ENCODE results near the gene IQCH. TPM values are rescaled to one million over a fixed set of nuclear protein-coding genes. Genes with fewer than 3 reads are reported as not detected.
"Not testable (repeated sequence)": the region's sequence is repeated elsewhere in the genome, so short reads cannot be mapped to it uniquely, and the experiment has no call there.

IQCH gene
- total RNA-seq, 1 donor from 2014 or later, result 2.1 TPM

DNA sequence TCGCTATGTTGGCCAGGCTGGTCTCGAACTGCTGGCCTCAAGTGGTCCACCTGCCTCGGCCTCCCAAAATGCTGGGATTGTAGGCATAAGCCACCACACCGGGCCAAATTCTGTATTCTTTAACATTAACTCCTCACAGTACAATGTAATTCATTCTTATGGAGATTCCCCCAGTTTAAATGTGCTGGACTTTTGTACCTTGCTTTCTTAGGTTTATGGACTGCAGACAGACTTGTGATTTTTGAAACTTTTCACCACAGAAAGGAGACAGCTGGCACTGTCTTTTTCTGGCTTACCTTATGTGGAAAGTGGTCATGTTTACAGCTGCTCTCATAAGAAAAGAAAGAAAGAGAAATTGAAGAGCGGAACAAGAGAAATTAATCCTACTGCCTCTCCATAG is 103.8 kb downstream of the IQCH start:
- no peak for DNase-seq (ENCODE audit: low spot score)

DNA sequence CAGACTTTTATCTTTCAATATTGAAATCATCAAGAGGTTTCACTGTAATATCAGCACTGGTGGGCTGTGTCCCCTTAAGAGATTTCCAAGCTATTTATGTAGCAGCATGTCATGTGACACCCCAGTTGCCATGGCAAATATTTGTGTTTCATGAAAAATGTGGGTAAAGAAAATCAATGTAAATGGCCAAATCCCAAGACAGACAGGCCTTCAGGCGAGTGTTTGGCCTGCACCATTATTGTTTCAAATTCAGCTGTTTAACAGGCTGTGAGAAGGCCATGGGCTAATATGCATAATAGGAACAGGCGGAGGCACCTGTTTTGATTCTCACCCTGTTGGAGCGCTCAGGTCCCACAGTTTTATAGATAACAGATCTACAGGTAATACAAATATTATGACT is 104.2 kb downstream of the IQCH start:
- DNase-seq (ENCODE audit: low spot score), result no peak

DNA sequence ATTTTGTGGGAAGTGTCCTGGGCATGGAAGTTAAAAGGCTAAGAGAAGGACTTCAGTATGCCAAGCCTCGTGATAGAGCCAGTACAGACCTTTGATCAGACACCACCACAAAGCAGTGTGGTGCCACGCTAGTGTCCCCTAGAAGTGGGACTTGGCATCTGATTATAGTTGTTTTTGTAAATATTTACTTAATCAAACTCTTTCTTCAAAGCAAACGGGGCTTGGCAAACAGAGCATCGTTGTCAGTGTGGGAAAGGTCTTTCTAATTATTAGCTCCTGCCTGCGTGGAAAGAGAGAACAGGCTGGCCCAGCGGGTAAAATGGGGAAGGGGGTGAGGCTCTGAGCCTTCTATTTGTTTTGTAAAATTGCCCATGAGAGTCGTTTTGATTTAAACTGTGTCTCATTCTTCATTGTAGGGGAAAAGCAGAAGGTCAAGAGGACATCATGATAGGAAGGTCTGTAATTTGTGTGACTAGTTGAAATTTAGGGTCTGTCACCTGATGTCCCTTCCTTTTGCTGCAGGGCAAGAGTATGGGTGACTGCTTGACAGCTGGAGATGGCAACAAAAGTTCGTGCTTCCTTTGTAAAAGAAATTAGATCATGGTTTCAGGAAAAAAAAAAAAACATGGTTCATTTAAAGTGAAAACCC is 105.0 kb downstream of the IQCH start:
- DNase-seq (ENCODE audit: low spot score), result no peak

DNA sequence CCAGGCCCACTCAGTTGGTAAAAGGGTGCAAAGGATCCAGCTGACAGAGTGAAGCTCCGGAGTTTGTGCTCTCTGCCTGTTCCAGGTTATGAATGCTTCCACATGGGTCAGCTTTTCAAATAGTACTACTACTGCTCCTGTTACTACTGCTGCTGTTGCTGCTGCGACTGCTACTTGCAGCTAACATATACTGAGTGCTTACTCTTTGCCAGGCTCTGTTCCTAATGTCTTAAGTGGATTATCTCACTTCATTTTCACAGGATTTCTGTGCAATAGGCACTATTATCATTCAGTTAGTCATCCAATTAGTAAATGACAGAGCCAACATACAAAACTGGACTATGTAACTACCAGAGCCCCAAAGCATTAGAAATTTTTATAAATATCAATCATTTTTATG is 106.5 kb downstream of the IQCH start:
- DNase-seq (ENCODE audit: low spot score), result no peak

DNA sequence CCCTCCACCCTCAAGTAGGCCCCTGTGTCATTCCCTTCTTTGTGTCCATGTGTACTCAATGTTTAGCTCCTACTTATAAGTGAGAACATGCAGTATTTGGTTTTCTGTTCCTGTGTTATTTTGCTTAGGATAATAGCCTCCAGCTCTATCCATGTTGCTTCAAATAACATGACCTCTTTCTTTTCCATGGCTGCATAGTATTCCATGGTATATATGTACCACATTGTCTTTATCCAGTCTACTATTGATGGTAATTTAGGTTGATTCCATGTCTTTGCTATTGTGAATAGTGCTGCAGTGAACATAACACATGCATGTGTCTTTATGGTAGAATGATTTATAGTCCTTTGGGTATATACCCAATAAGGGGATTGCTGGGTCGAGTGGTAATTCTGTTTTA is 109.1 kb downstream of the IQCH start:
- DNase-seq (ENCODE audit: low spot score), result not testable (repeated sequence)

DNA sequence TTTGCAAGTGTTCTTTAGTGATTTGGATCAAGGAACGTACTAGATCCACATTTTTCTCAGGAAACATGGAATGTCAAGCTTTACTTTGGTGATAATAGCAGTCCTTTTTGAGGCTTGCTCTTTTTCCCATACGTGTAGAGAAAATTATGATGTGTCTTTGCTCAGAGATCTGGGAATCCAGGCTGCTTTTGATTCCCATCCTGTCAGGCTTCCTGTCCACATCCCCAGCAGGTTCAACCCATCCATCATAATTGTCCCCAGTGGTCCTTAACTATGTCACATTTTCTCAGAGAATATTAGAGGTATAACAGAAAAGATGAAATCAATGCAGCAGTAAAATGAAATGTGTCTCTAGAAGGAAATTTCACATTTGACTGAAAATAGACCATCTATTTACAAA is 111.4 kb downstream of the IQCH start:
- no peak for DNase-seq (ENCODE audit: low spot score)

DNA sequence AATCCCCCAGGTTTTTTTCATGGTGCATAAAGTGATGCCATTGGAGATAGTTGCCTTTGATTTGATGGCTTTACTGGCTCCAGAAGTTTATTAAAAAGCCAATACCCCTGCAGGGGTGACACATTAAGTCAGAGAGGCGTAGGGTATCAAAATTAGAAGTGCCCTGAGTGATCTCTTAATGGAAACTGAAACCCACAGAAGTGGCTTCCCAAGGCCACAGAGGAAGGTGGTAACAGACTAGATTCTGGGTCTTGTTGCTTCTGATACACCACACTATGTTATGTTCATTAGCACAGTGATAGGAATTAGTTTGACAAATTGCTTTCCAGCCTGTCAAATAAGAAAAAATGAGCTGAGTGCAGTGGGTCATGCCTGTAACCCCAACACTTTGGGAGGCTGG is 112.3 kb downstream of the IQCH start:
- DNase-seq (ENCODE audit: low spot score), result no peak

DNA sequence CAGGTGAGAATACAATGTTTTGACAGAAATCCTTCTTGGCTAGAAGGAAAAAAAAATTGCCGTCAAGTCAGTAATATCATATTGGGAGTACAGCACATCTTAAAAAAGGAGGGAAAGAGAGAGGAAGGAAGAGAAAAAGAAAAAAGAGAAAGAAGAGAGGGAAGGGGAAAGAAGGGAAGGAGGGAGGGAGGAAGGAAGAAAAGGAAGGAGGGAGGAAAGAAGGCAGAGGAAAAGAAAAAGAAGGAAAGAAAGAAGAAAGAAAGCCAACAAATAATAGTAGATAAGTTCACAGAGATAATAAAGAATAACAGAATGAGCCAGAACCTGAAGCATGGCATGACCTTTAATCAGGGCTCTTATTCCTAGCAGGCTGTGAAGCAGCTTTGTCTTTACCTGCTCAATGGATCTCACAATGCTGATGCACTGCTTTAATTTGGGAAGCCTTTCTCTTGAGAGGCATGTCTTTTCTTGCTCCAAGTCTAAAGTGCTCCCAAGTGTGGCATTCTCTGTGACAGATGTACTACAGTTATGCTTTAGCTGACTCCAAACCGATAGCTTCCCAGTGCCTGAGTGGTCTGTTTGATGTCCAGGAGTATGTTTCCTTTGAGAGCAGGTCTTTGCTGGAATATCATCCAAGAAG is 114.9 kb downstream of the IQCH start:
- no peak for DNase-seq (ENCODE audit: low spot score)

DNA sequence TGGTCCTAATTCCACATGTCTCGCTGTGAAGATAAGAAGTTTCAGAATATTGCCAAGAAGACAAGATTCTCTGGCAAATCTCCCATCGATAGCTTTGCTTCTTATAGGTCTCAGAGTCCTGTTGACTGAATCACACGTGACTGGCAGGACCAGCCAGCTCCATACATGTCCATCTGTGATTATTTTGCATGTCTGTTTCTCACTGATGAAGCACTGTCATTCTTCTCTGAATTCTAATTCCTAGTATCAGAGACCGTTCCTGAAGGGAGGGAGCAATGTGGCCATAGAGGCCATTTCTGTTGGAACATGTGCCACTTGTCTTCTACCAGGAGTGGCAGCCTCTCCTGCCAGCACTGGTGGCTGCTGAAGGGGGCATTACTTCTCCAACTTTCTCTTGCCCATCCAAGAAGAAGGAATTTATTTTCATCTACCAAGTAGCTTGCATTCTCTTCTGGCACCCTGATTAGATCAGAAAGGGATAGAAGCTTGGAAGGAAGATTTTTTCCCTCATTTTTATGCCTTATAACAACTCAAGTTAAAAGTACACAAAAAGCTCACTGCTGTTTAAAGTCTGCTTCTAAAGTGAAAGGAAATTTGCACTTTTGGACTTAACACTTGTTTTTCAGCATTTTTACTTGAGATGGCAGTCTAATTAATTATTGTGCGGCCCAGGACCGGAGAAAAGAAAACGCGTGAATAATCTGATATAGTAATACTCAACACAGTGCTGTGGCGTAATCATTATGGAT is 115.8 kb downstream of the IQCH start:
- DNase-seq (ENCODE audit: low spot score), result no peak

DNA sequence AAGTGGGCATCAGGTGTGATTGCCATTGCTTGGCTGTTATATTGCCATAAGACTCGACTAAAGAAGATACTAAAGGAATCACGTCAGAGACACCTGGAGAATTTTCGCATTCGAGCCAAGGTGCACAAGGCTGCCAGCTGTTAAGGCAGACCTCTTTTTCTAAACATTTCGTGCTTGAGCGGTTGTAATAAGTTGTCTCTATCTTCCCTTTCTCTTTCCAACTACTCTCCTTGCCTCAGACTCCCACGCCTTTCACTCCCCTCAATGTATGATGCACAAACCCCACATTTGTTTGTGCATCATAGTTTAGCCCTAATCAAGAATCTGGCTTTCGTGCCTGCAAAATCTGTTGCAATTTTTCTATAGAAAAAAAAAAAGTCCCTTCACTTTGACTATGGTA is 118.0 kb downstream of the IQCH start:
- DNase-seq (ENCODE audit: low spot score), result no peak

DNA sequence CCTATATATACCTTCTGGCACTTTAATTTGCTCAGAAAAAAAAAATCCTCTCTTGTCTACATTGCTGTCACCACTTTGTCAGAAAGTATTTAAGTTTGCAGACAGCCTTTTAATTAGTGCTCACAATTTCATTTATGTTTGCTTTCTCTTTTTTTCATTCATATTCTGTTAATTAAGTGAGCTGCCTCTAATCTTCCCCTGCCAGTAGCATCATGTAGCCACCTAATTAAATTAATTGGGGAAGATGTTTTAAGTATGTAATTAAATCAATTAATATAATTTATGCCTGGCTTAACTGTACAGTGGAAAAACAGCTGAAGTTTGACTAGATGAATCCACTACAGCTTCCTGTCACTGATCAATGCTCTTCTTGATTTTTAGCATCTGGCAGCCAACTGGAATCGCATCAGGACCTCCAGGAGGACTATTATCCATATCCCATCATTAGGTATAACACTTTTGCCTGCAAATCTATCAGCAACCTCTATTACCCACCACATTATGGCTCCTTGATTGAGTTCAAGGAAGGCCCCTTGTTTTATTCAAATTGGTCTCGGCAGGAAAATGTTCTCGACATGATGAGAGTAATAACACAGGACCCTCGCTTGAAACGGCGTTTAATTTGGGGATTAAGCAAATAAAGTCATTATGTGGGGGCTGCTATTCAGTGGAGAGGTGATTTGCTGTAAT is 118.5 kb downstream of the IQCH start:
- DNase-seq (ENCODE audit: low spot score), result no peak

DNA sequence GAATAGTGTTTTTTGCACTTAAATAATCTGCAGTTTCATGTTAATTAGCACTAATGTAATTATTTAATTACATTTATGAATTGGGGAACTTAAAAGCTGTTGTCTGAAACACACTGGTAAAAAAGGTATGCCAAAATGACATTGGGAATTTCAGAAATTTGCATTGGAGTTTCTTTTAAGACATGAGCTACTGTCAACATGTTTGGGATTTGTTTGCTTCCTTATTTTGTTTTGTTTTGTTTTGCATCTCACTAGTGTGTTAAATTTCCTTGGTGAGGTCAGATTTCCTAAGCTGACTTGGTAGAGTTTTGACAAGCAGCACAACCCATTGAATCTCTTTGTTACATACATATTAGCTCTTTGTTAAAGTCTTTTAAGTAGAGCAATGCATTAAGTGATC is 119.4 kb downstream of the IQCH start:
- DNase-seq (ENCODE audit: low spot score), result no peak

DNA sequence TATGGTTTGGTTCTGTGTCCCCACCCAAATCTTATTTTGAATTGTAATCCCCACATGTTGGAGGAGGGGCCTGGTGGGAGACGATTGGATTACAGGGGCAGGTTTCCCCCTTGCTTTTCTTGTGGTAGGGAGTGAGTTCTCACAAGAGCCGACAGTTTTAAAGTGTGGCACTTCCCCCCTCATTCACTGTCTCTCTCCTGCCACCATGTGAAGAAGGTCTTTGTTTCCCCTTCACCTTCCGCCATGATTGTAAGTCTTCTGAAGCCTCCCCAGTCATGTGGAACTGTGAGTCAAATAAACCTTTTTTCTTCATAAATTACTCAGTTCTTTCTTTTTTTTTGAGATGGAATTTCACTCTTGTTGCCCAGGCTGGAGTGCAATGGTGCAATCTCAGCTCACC is 124.9 kb downstream of the IQCH start:
- DNase-seq (ENCODE audit: low spot score), result no peak

DNA sequence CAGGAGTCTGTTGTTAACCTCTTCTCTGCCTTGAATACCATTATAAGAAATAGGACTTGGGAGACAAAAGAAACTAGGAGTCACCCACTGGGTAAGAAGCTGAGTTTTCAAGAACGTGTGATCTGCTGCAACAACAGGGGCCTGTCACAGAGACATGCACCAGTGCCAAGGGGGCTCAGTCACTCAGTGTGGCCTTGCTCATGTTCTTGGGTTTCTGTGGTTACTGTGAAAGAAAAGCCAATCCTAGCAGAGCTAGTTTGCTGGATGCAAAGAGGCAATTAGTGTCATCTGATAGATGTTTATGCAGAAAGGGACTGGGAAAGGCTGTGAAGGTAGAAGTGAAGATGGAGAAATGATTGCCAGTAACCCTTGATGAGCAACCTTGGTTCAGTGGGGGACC is 126.3 kb downstream of the IQCH start:
- DNase-seq (ENCODE audit: low spot score), result no peak

DNA sequence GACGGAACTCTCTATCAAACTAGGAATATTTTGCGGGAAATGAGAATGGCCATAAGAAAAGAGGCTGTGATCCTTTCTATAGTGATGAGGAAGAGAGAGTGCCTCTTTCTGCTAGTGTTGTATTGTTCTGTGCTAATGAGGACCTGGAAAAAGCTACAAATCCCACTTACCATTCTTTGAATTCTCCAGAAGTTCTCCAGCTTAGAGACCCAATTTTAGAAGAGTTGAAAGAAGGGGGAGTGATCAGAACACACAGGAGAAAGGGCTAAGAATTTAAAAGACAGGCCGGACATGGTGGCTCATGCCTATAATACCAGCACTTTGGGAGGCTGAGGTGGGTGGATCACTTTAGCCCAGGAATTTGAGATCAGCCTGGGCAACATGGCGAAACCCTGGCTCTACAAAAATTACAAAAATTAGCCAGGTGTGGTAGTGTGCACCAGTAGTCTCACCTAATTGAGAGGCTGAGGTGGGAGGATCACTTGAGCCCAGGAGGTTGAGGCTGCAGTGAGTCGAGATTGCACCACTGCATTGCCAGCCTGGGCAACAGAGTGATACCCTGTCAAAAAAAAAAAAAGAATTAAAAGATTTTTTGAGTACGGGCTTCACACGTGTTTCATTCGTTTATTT is 126.9 kb downstream of the IQCH start:
- DNase-seq (ENCODE audit: low spot score), result no peak

DNA sequence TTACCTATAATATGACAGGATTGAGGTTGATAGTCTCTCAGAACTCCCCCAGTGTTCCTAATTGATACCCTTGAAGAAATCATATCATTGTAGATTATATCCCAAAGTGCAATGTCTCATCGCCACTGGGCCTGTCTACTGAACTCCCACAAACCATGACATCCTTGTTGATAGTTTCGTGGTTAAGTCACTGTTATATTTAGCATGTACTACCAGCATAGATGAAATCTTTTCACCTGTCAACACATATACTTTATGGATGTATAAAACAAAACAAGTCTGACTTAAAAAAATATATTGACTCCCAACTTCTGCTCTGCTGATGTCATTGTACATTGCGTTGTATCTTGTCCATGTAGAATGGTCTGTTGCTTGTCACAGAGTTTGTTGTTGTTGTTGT is 128.1 kb downstream of the IQCH start:
- DNase-seq (ENCODE audit: low spot score), result no peak

DNA sequence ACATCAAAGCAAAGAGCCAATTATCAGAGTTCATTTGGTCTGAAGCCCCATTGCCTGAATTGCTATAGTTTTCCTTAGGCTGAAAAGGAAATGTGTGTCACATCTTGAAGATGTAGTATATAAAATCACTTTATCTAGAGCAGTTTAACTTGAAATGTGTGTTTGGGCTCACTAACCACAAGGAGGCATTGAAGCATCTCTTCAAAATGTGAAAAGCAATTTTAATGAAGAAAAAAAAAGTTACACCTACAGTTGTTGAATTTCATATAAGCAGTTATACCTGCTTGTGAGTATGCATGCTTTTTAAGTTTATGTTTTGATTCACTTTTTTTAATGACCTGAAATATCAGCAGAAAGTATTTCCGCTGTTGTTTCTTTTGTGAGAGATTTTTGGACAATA is 129.3 kb downstream of the IQCH start:
- no peak for DNase-seq (ENCODE audit: low spot score)

DNA sequence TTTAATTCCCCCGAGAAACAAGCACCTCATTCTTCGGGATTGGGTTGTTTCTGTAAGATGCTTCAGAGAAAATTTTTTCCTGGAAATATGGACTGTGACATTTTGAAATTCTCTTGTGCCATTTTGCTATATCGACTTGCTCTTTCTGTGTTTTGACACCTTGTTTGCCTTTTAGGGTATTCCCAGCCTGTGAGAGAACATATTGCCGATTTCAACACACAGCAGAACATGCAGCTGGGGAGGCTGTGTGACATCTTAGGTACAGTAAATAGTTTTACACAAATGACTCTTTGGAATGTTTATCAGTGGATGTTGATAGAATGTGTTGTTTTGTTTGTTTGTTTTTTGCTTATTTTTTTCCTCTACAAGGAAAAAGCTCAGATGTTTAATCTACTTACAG is 130.2 kb downstream of the IQCH start:
- DNase-seq (ENCODE audit: low spot score), result no peak

DNA sequence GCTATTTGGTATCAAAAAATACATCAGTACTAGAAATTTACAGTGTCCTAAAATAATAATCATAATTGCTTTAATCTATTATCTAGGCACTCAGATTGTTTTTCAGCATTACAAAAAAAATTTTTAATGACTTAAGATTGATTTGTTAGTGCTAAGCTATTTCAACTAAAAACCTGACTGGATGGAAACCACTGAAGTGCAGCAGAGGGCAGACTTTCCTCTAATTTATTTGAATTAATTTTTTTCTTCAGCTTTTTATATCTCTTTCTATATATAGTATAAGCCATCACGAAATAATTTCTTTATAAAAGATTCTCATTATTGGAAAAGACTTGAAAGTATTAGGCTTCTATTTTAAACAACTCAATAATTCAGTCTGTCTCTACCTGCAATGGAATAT is 131.4 kb downstream of the IQCH start:
- DNase-seq (ENCODE audit: low spot score), result no peak

DNA sequence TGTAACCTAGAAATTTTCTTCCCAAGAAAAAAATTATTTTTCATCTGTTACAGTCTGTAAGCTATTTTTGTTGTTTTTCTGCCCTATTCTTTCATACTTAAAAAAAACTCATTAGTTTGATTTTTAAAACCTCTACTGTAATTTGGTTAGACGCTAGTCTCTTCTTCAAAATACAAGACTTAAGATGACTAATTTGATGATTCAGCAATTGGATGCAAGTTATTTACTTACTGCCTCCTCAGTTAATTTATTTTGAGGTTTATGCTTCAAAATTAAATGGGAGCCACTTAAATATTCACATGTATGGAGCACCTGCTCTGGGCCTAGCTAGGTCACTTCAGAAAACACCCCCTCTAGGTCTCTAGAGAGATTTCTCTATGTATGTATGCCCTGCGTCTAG is 132.4 kb downstream of the IQCH start:
- no peak for DNase-seq (ENCODE audit: low spot score)

DNA sequence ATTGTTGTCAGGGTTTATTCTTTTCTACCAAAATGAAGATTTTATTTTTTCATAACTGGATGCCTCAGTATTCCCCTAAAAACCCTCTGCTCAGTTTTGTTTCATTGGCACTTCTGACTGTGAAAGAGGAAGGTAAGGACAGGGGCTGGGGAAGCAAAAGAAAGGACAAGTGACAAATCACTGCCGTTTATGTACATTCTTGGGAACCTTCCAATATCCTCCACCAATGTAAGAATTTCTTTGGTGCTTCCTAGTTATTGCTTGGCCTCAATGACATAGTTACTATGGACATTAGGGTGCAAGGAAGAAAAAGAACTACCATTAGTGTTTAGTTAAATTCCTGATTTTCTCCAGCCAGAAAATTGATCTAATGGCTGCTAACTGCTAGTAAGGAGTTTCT is 135.4 kb downstream of the IQCH start:
- DNase-seq (ENCODE audit: low spot score), result no peak
